Thymus (tissue), 11 donors: ENCODE measurements around the gene GSKIP. TPM values are rescaled to one million over a fixed set of nuclear protein-coding genes. Genes with fewer than 3 reads are reported as not detected.

Experiments
- DNase-seq, 9 donors: peaks; one replicate each; pipeline ENCODE4 v3.0.0-alpha.2; 2013; ENCODE audit warnings: low spot score in 9 of 9, low read depth in 6 of 9, missing footprints in 1 of 9
- H3K27ac ChIP-seq, 2 donors: one replicate each; pipeline ENCODE4 v1.5.1; 2013; ENCODE audit warnings: control low read depth in 1 of 2, low read depth in 1 of 2, low read length in 1 of 2, mild to moderate bottlenecking in 1 of 2, moderate library complexity in 1 of 2
- H3K27me3 ChIP-seq, 2 donors: one replicate each; pipeline ENCODE4 v1.5.1; 2013; ENCODE audit warnings: low read length in 1 of 2; ENCODE audit not compliant: control insufficient read depth in 2 of 2, insufficient read depth in 1 of 2
- H3K36me3 ChIP-seq, 2 donors: one replicate each; pipeline ENCODE4 v1.5.1; 2013; ENCODE audit warnings: low read length in 1 of 2, mild to moderate bottlenecking in 1 of 2, moderate library complexity in 1 of 2; ENCODE audit not compliant: control insufficient read depth in 2 of 2, insufficient read depth in 2 of 2
- H3K4me1 ChIP-seq, 2 donors: one replicate each; pipeline ENCODE4 v1.5.1; 2013; ENCODE audit warnings: low read length in 2 of 2; ENCODE audit not compliant: control insufficient read depth in 2 of 2, insufficient read depth in 2 of 2
- H3K4me3 ChIP-seq, 2 donors: one replicate each; pipeline ENCODE4 v1.5.1; 2013; ENCODE audit warnings: low read length in 2 of 2, control low read depth in 1 of 2, mild to moderate bottlenecking in 1 of 2
- H3K9me3 ChIP-seq, 2 donors: one replicate each; pipeline ENCODE4 v1.5.1; 2013; ENCODE audit warnings: low read length in 1 of 2, mild to moderate bottlenecking in 1 of 2; ENCODE audit not compliant: control insufficient read depth in 2 of 2, insufficient read depth in 1 of 2
- WGBS: extraction: QIAGEN DNeasy Blood & Tissue Kit; methylation state at CpG from one replicate; pipeline ENCODE4 v1.1.7; 2013; 5-methylcytosine and 5-hydroxymethylcytosine counted together
- polyA plus RNA-seq: library from polyadenylated mRNA; stranded (reverse); fragments of 200-250 nt; gene quantifications from one replicate; pipeline ENCODE4 v1.2.3, GENCODE V29; 2013
- total RNA-seq: library from RNA; stranded (reverse); fragments of 120-200 nt; gene quantifications from one replicate; pipeline ENCODE4 v1.2.4, GENCODE V29; 2013
- donor health status: healthy.

GSKIP gene
- total and polyA plus RNA-seq, 2 donors, result 20.8 to 23.8 TPM

DNA sequence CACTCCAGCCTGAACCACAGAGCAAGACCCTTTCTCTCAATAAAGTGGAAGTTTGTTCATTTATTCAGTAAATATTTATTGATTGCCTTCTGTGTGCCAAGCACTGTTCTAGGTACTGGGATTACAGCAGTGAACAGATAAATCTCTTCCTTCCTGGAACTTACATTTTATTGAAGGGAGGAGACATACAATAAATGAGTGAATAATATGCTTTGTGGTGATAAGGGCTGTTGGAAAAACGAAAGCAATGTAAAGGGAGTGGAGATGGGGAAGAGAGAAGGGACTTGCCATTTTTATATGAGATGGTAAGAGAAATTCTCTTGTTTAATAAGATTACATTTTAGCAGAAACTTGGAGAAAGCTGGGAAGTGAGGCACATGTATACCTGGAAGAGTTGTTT, 1.6 kb downstream of the GSKIP start:
- peaks cover 10 to 11% of the 10 kb centered on the region in 2 donors for H3K4me1 ChIP-seq
- no peaks in the 10 kb centered on the region for H3K27me3 ChIP-seq
- no peak overlapping the region for H3K27ac ChIP-seq
- 89% methylated on average over 1 of the region's 1 CpG for WGBS
- H3K36me3 ChIP-seq, result no peaks in the 10 kb centered on the region
- no peaks in the 10 kb centered on the region for H3K9me3 ChIP-seq
- H3K4me3 ChIP-seq, result no peak overlapping the region
- DNase-seq, result no peak

DNA sequence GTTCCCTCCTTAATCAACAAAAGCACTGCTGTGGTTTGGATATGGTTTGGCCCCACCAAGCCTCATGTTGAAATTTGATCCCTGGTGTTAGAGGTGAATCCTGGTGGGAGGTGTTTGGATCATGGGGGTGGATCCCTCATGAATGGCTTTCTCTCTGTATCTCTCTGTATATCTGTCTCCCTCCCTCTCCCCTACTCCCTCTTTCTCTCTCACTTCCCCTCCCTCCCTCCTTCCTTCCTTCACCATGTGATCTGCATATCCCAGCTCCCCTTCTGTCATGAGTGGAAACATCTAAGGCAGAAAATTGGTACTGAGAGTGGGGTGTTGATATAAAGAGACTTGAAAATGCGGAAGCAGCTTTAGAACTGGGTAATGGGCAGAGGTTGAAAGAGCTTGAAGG, 5.2 kb downstream of the GSKIP start:
- 99% methylated on average over 1 of the region's 1 CpG for WGBS
- DNase-seq, result no peak
- Histone ChIP-seq H3K27me3 (no peaks in the 10 kb centered on the region), H3K9me3 (no peaks in the 10 kb centered on the region), H3K4me1 (peaks cover 4 to 8% of the 10 kb centered on the region in 2 donors), H3K27ac (no peak overlapping the region), H3K4me3 (no peak overlapping the region), H3K36me3 (no peaks in the 10 kb centered on the region)

- H3K27me3 ChIP-seq, result no peaks in the 10 kb centered on the region
- DNase-seq, result no peak
- no peak overlapping the region for H3K4me3 ChIP-seq
- H3K36me3 ChIP-seq, result no peaks in the 10 kb centered on the region
- H3K27ac ChIP-seq, result no peak overlapping the region
- WGBS, result 98% methylated on average over 5 of the region's 5 CpGs
- H3K4me1 ChIP-seq, result no peaks in the 10 kb centered on the region
- no peaks in the 10 kb centered on the region for H3K9me3 ChIP-seq
Measured at GRCh38 chr14:96370528-96370927, 7.2 kb downstream of the GSKIP start.

- Histone ChIP-seq H3K9me3 (no peaks in the 10 kb centered on the region), H3K27ac (no peak overlapping the region), H3K4me3 (no peak overlapping the region), H3K36me3 (no peaks in the 10 kb centered on the region), H3K4me1 (no peaks in the 10 kb centered on the region), H3K27me3 (no peaks in the 10 kb centered on the region)
- DNase-seq, result no peak
- 97% methylated on average over 3 of the region's 3 CpGs for WGBS
Measured at GRCh38 chr14:96373538-96373937, 10.2 kb downstream of the GSKIP start.

DNA sequence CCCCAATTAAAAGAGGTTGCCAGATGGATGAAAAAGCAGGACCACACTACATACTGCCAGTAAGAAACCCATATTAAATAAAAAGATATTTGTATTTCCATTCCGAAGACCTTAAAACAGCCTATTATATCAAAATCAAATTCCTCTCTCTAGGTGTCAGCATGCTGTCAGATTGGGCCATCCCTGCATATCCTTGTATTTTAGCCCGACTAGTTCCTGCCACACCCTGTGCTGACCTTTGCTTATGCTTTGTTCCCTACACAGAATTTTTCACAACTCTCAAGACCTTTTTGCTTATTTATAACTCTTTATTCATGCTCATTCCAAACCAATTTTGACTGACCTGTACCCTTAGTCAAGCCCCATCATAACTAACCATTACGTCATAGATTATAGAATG, 12.8 kb downstream of the GSKIP start:
- H3K4me3 ChIP-seq, result no peak overlapping the region
- no peaks in the 10 kb centered on the region for H3K4me1 ChIP-seq
- no peaks in the 10 kb centered on the region for H3K36me3 ChIP-seq
- DNase-seq, result no peak
- H3K27me3 ChIP-seq, result no peaks in the 10 kb centered on the region
- no peaks in the 10 kb centered on the region for H3K9me3 ChIP-seq
- H3K27ac ChIP-seq, result no peak overlapping the region
- 97% methylated on average over 3 of the region's 3 CpGs for WGBS

DNA sequence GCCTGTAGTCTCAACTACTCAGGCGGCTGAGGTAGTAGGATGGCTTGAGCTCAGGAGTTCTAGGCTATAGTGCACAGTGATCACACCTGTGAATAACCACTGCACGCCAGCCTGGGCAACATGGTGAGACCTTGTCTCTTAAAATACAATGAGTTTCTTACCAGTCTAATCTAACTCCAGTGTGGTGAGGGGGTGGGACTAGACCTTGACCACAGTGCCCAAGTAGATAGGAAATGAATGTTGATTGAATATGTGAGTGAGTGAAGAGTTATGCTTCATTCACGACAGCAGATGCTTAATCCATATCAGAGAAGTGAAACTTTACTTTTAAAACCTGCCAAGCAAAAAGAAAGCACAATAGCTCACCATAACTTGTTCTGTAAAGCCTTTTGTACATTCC, 17.4 kb downstream of the GSKIP start:
- WGBS, result 94% methylated on average over 3 of the region's 3 CpGs
- no peak for DNase-seq
- no peaks in the 10 kb centered on the region for H3K27me3 ChIP-seq
- H3K9me3 ChIP-seq, result no peaks in the 10 kb centered on the region
- H3K36me3 ChIP-seq, result peaks cover 3 to 17% of the 10 kb centered on the region in 2 donors
- no peak overlapping the region for H3K27ac ChIP-seq
- H3K4me1 ChIP-seq, result no peaks in the 10 kb centered on the region
- H3K4me3 ChIP-seq, result no peak overlapping the region

GRCh38 chr14:96383445-96383844, 20.1 kb downstream of the GSKIP start:
- Histone ChIP-seq H3K27ac (no peak overlapping the region), H3K27me3 (no peaks in the 10 kb centered on the region), H3K4me3 (no peak overlapping the region), H3K4me1 (no peaks in the 10 kb centered on the region), H3K9me3 (no peaks in the 10 kb centered on the region), H3K36me3 (peaks cover 3 to 22% of the 10 kb centered on the region in 2 donors)
- 92% methylated on average over 2 of the region's 2 CpGs for WGBS
- no peak for DNase-seq

DNA sequence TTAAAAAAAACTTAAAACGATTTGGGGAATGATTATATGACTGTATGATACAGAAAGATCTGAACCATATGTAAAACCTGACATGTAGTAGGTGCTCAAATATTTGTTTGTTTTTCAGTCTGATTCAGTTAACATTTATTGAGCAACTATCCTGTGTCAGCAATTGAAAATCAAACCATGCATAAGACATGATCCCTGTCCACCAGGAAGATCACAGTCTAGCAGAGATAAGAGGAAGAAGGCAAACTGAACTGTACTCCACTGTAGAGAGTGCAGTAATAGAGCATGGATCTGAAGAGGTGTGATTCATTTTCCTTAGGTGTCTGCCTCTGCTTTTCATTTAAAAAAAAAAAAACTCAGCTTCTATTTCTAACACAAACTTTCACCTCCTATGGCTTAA, 20.7 kb downstream of the GSKIP start:
- WGBS, result 97% methylated on average over 1 of the region's 1 CpG
- DNase-seq, result no peak
- H3K9me3 ChIP-seq, result no peaks in the 10 kb centered on the region
- H3K4me1 ChIP-seq, result no peaks in the 10 kb centered on the region
- peaks cover 3 to 22% of the 10 kb centered on the region in 2 donors for H3K36me3 ChIP-seq
- H3K27me3 ChIP-seq, result no peaks in the 10 kb centered on the region
- H3K27ac ChIP-seq, result no peak overlapping the region
- H3K4me3 ChIP-seq, result no peak overlapping the region

- Histone ChIP-seq H3K36me3 (peaks cover 3 to 22% of the 10 kb centered on the region in 2 donors), H3K27me3 (peaks cover 0 to under 1% of the 10 kb centered on the region in 2 donors), H3K4me3 (no peak overlapping the region), H3K9me3 (no peaks in the 10 kb centered on the region), H3K27ac (no peak overlapping the region), H3K4me1 (no peaks in the 10 kb centered on the region)
- WGBS, result 98% methylated on average over 1 of the region's 1 CpG
- no peak for DNase-seq
Measured at GRCh38 chr14:96384740-96385139, 21.4 kb downstream of the GSKIP start.

DNA sequence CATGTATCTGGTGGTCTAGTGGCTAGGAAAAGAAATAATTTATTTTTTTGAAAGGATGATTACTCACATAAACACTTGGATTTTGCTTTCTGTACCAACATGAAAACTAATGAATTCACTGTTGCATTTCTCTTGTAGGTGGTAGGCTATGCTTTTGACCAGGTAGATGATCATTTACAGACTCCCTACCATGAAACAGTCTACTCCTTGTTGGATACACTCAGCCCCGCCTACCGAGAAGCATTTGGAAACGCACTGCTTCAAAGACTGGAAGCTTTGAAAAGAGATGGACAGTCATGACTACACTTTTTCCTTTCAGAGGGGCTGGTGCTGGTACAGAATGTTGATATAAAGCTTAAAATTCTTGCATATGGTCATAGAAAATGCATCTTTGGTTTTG, 22.1 kb downstream of the GSKIP start:
- no peak for DNase-seq
- Histone ChIP-seq H3K4me3 (no peak overlapping the region), H3K27me3 (peaks cover 0 to 4% of the 10 kb centered on the region in 2 donors), H3K27ac (no peak overlapping the region), H3K4me1 (no peaks in the 10 kb centered on the region), H3K9me3 (no peaks in the 10 kb centered on the region), H3K36me3 (peaks cover 3 to 22% of the 10 kb centered on the region in 2 donors)
- 97% methylated on average over 3 of the region's 3 CpGs for WGBS
